K562 (cell line): ENCODE data around the gene WDR83. TPM values are rescaled to one million over a fixed set of nuclear protein-coding genes. Genes with fewer than 3 reads are reported as not detected.

Experiments
- ARID4B ChIP-seq: sonication (generic); formaldehyde crosslinking; IDR thresholded peaks from 2 replicates; pipeline ENCODE4 v1.8.0; 2022; ENCODE audit warnings: mild to moderate bottlenecking, missing genetic modification reagents
- CEBPG ChIP-seq, 3 experiments: fragments of 200-800 bp in 1 of 3; sonication (Bioruptor generic) in 1 of 3; sonication (generic) in 1 of 3; formaldehyde crosslinking in 1 of 3; IDR thresholded peaks in 2 of 3; conservative IDR thresholded peaks in 1 of 3; 2 replicates each; pipeline versions ENCODE4 v1.6.1 to v1.8.0; 2016 to 2022; ENCODE audit warnings: missing compliant biosample characterization in 2 of 3, missing genetic modification characterization in 2 of 3, mild to moderate bottlenecking in 1 of 3, missing genetic modification reagents in 1 of 3
- E2F6 ChIP-seq, 2 experiments: IDR thresholded peaks; 2 replicates each; pipeline ENCODE4 v1.6.1; 2011; ENCODE audit warnings: borderline replicate concordance in 1 of 2, control low read depth in 1 of 2, low read depth in 1 of 2, low read length in 1 of 2, mild to moderate bottlenecking in 1 of 2, mixed read lengths in 1 of 2, moderate library complexity in 1 of 2; ENCODE audit not compliant: insufficient read depth in 1 of 2, insufficient read length in 1 of 2, poor library complexity in 1 of 2, severe bottlenecking in 1 of 2; ENCODE audit errors: extremely low read depth in 1 of 2
- EGR1 ChIP-seq: fragments of 450-650 bp; conservative IDR thresholded peaks from 2 replicates; pipeline ENCODE4 v1.6.1; 2017; ENCODE audit warnings: mild to moderate bottlenecking
- EHMT2 ChIP-seq: fragments of 450-650 bp; IDR thresholded peaks from 2 replicates; pipeline ENCODE4 v1.6.1; 2018; ENCODE audit warnings: antibody characterized with exemption
- EP300 ChIP-seq: IDR thresholded peaks from 2 replicates; pipeline ENCODE4 v1.6.1; 2012; ENCODE audit warnings: low read length, improper control_type of control experiment
- IRF1 ChIP-seq: sonication (generic); formaldehyde crosslinking; IDR thresholded peaks from 2 replicates; pipeline ENCODE4 v1.8.0; 2022; ENCODE audit warnings: missing genetic modification reagents, mild to moderate bottlenecking, borderline replicate concordance
- MYC ChIP-seq, 2 experiments: fragments of 250-450 bp in 1 of 2; sonication (Bioruptor Pico) in 1 of 2; IDR thresholded peaks; 2 replicates each; pipeline versions ENCODE4 v1.5.1 to v1.6.1; 2012 to 2021; ENCODE audit warnings: low read depth in 2 of 2, borderline replicate concordance in 1 of 2, improper control_type of control experiment in 1 of 2, low read length in 1 of 2, mild to moderate bottlenecking in 1 of 2, moderate library complexity in 1 of 2
- UBTF ChIP-seq, 2 experiments: IDR thresholded peaks; 2 replicates each; pipeline ENCODE4 v1.6.1; 2012; ENCODE audit warnings: improper control_type of control experiment in 2 of 2, low read depth in 2 of 2, low read length in 2 of 2, borderline replicate concordance in 1 of 2
- ZEB2 ChIP-seq: fragments of 450-650 bp; IDR thresholded peaks from 2 replicates; pipeline ENCODE4 v1.6.1; 2016
- polyA plus RNA-seq, 8 experiments: library from polyadenylated mRNA; depleted of rRNA in 4 of 8; stranded (reverse) in 5 of 8; unstranded in 3 of 8; fragments of >200 nt; fragmentation: Nextera tagmentation in 2 of 8; fragmentation: Illumina TruSeq in 1 of 8; extraction: Ambion mirVana in 2 of 8; extraction: Trizol in 1 of 8; gene quantifications; 2 replicates each; pipeline versions ENCODE4 v1.2.1 to v1.2.3, GENCODE V29; 2011 to 2014; ENCODE audit warnings: inconsistent platforms in 1 of 8, missing spikeins in 1 of 8
- total RNA-seq, 7 experiments: library from RNA; depleted of rRNA in 6 of 7; stranded (reverse); fragments of >200 nt in 6 of 7; fragmentation: Illumina TruSeq in 2 of 7; extraction: Trizol in 2 of 7; gene quantifications; 2 replicates each; pipeline versions ENCODE4 v1.2.1 to v1.2.3, GENCODE V29; 2011 to 2021; ENCODE audit warnings: low replicate concordance in 1 of 7

Gene WDR83
- total and polyA plus RNA-seq, 9 of the 15 experiments (the other 6 are each of a cell fraction or from before 2014, with no cell fraction given) = 0.52 to 21.3 (median 4.2) TPM

GRCh38 chr19:12720851-12721655 lies 54.4 kb downstream of the WDR83 start (continued):
- TF ChIP-seq CEBPG (CRISPR knock-in tag; IDR thresholded peaks at IDR 0.05) (0 out of 2 replicates have a peak, but pooled peaks have one; percentile 8), CEBPG (tag; conservative IDR thresholded peaks at IDR 0.05 in 1 of 2, IDR thresholded peaks at IDR 0.05 in 1 of 2) (no peak), UBTF (IDR thresholded peaks at IDR 0.05; ENCODE audit: borderline replicate concordance in 1 of 2, low read depth in 2 of 2, low read length in 2 of 2) (peak in 1 of 2 experiments; percentile 21; a peak in 1 of 4 replicates), EGR1 (peak; percentile 52), IRF1 (CRISPR knock-in tag) (no peak), EHMT2 (no peak), E2F6 (IDR thresholded peaks at IDR 0.05; ENCODE audit: borderline replicate concordance in 1 of 2, extremely low read depth in 1 of 2, insufficient read depth in 1 of 2, insufficient read length in 1 of 2, low read depth in 1 of 2, low read length in 1 of 2, poor library complexity in 1 of 2, severe bottlenecking in 1 of 2) (peak in 1 of 2 experiments; percentile 24), MYC (IDR thresholded peaks at IDR 0.05; ENCODE audit: low read depth, low read length) (no peak), MYC (CRISPR knock-in tag; IDR thresholded peaks at IDR 0.05; ENCODE audit: borderline replicate concordance, low read depth) (no peak), EP300 (no peak), ARID4B (CRISPR knock-in tag) (peak; percentile 28; the same call in 1 of the 2 replicates), ZEB2 (no peak)
